CD4-positive, alpha-beta T cell treated with Interleukin-17A for 4 hours (primary cell): ENCODE data around the gene FAM163A.
"Not testable (repeated sequence)": the region's sequence is repeated elsewhere in the genome, so short reads cannot be mapped to it uniquely, and the experiment has no call there.

Experiments
- DNase-seq: peaks from one replicate; pipeline ENCODE4 v3.0.0-alpha.2; 2020; ENCODE audit warnings: mixed read lengths

The FAM163A gene

GRCh38 chr1:179794669-179795068, 51.6 kb downstream of the FAM163A start:
- no peak for DNase-seq

DNA sequence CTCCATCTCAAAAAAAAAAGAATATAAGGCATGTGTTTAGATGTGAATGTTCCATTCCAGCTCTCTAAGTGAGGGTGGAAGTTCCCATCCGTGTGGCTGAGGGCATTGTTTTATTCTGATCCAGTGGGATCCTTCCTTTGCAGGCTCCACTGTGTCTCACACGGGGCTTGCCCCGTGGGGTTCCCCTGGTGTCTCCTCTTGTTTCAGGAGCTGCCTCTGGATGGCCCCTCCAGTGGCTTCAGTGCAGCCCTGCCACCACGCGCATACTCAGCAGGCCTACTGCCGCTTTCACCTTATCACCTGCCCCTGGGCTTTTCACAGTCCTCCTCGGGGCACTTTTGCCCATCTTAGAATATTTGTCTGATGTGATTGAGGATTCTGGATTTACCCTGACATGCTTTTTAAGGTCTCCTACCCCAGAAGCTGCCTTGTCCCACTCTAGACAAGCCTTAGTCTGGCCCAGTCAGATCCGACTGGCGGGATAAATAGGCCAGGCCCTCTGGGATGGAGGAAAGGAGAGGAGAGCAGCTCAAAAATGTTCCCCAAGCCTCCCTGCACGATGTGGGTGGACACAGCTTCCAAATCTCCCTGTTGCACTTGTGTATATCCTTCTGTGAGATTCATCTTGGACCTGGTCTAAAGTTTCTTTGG, 55.2 kb downstream of the FAM163A start:
- no peak for DNase-seq

- DNase-seq: no peak
Observed at GRCh38 chr1:179798864-179799516, 55.9 kb downstream of the FAM163A start.

GRCh38 chr1:179800481-179800880, 57.4 kb downstream of the FAM163A start:
- no peak for DNase-seq

GRCh38 chr1:179803104-179803503, 60.0 kb downstream of the FAM163A start:
- DNase-seq: no peak

GRCh38 chr1:179803918-179804317, 60.8 kb downstream of the FAM163A start:
- no peak for DNase-seq

GRCh38 chr1:179804417-179804816, 61.3 kb downstream of the FAM163A start:
- DNase-seq: not testable (repeated sequence)

GRCh38 chr1:179805291-179806195, 62.5 kb downstream of the FAM163A start:
- no peak for DNase-seq

DNA sequence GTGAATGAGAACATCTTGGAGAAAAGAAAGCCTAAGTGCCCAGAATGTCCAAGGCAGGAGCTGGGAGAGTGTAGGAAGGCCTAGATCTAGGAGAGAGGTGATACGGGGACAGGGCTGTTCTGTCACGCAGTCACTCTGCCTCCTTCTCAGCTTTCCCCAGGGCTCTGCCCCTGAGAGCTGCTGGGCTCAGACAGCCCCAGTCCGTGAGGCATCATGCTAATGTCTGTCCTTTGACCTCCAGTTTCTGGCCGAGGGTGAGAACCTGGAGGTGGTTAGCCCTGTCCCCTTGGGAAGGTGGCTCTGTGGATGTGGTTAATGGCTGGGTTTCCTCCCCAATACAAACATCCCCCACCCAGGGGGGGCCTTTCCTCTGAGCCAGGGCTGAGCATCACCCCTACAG, 63.2 kb downstream of the FAM163A start:
- no peak for DNase-seq

- DNase-seq: no peak
Observed at GRCh38 chr1:179807291-179807690, 64.2 kb downstream of the FAM163A start.

DNA sequence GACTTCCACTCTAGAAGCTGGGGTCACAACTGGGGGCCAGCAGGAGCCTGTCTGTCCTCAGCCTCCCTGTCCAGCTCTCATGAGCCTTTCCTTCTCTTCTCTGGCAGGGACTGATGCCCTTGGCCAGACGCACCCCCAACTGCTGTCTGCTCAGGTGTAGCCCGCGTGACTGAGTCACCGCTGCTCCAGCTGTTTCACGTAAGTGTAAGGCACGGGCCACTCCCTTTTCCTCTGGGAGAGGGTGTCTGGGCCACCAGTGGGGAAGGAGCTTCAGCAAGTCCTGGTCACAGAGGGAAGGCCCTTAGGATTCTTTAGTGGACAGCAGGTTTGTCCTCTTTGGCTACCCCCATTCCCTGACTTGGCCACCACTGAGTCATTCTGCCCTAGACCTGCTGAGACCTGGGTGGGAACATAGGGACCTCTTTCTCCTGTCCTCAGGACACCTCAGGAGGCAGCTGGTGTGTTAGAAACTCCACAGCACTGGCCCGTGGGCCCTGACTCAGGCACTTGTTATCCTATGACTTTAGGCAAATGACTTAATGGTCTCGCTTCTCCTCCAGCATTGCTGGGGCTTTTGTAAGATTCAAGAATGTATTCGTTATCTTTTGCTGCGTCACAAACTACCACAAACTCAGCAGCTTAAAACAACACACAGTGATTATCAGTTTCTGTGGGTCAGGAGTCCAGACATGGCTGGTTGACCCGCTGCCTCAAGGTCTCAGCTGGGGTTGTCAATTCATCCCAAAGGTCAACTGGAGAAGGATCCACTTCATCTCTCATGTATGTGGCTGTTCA, 64.8 kb downstream of the FAM163A start:
- no peak for DNase-seq

- no peak for DNase-seq
Observed at GRCh38 chr1:179808503-179808902, 65.4 kb downstream of the FAM163A start.

- peak; percentile 82 for DNase-seq
Observed at GRCh38 chr1:179809506-179810366, 66.6 kb downstream of the FAM163A start.

GRCh38 chr1:179810367-179810715, 67.2 kb downstream of the FAM163A start:
- DNase-seq: no peak

DNA sequence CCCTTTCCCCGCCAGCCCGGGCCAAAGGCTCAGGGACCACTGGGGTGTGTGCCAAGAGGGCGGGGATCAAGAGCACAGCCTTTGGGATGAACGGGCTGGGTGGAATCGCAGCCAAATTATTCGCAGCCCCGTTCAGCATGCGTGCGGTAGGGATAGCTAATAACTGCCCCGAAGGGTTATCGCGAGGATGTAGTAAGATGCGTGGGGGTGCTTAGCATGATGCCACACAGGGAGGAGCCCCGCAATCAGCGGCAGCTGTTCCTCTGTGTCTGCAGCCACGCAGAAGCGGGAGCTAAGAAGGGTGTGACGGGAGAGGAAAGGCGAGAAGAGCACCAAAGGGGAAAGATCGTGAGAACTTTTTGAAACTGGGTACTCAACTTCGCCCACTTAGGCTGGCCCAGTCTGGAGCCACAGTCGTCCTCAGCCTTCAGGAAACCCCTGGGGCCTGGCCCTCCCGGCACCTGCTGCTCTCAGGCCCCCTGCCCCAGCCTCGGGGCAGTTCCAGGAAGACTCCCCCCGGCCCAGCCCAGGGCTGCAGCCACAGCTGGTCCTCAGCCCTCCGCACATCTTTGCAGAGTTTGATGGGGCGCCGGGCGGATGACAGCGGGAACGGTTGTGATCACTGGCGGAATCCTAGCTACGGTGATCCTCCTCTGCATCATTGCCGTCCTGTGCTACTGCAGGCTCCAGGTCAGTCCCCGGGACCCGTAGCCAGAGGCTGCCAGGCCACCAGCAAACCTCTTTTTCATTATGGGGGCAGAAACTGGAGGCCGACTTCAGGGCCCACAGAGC, 69.6 kb downstream of the FAM163A start:
- DNase-seq: no peak

GRCh38 chr1:179813626-179814545, 70.8 kb downstream of the FAM163A start:
- no peak for DNase-seq

GRCh38 chr1:179814546-179814838, 71.4 kb downstream of the FAM163A start:
- DNase-seq: no peak

DNA sequence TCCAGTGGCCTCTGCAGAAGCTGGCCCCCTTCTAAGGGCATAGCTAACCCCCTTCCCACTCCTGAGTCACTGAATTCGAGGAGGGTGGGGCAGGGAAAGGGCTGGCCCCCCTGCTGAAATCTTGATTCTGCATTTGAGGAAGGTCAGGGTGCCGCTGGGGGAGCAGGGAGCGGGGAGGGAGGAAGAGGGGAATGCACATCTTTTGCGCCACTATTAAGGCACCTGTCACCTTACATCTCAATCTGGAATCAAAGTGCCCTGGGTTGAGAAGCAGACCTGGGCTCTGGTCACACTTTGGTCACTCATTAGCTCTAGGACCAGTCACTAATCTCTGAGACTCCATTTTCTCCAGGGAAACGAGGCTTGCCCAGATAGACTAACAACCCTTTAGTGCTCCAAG, 72.5 kb downstream of the FAM163A start:
- DNase-seq: no peak

DNA sequence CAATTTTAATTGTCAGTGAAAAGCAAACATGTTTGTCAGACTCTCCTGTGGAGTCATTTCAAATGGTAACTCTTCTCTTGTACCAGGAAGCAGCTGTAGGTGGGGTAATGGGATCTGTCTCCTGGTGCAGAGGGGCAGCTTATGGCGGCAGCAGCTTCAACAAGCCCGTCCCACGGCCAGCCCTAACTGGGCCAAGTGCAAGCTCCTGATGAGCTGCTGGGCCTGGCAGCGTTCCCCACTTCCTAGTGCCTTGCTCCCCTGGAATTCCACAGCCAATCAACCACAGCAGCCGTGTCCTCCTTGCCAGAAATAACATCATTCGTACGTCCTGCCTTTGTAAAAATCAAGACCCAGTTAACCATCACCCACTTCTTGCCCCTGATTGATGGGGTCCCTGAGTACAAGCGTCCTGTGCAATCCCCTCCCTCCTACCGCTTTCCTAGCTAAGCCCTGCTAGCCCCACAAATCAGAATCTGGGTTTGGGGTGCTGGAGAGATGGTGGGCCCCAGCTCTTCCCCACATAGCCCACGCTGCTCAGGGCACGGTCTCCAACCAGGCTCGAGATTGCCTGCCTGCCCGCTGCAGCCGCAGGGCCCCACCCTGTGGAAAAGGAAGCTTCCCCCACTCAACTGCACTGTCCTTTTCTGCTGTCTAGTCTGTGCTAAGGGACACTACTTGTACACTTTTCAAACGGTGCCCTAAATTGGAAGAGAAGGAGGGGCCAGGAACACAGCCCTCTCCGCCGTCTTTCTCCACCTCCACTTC, 73.3 kb downstream of the FAM163A start:
- DNase-seq: no peak
